Measurements from ENCODE around the gene DNAH2.
A peak's percentile ranks its signal among the peaks of the same experiment; 100 is the strongest.
"Not testable (repeated sequence)": the region's sequence is repeated elsewhere in the genome, so short reads cannot be mapped to it uniquely, and the experiment has no call there.

The DNAH2 gene

GRCh38 chr17:7767405-7768021, 50.0 kb downstream of the DNAH2 start:
- no peak for DNase-seq (ENCODE audit: low read depth, low spot score)
- no peak overlapping the region for H3K27ac ChIP-seq

GRCh38 chr17:7769854-7770253, 52.3 kb downstream of the DNAH2 start:
- peak; percentile 14 for DNase-seq (ENCODE audit: low read depth, low spot score)
- no peak overlapping the region for H3K27ac ChIP-seq

- DNase-seq (ENCODE audit: low read depth, low spot score) = no peak
- no peak overlapping the region for H3K27ac ChIP-seq
Measured at GRCh38 chr17:7774055-7774521, 56.5 kb downstream of the DNAH2 start.

GRCh38 chr17:7775051-7775450, 57.5 kb downstream of the DNAH2 start:
- no peak overlapping the region for H3K27ac ChIP-seq
- no peak for DNase-seq (ENCODE audit: low read depth, low spot score)

GRCh38 chr17:7777017-7777416, 59.5 kb downstream of the DNAH2 start:
- H3K27ac ChIP-seq = no peak overlapping the region
- DNase-seq (ENCODE audit: low read depth, low spot score) = no peak

GRCh38 chr17:7780736-7781135, 63.2 kb downstream of the DNAH2 start:
- no peak for DNase-seq (ENCODE audit: low read depth, low spot score)
- H3K27ac ChIP-seq = no peak overlapping the region

- DNase-seq (ENCODE audit: low read depth, low spot score) = no peak
- no peak overlapping the region for H3K27ac ChIP-seq
Measured at GRCh38 chr17:7781429-7781828, 63.9 kb downstream of the DNAH2 start.

GRCh38 chr17:7782240-7782639, 64.7 kb downstream of the DNAH2 start:
- no peak overlapping the region for H3K27ac ChIP-seq
- no peak for DNase-seq (ENCODE audit: low read depth, low spot score)

GRCh38 chr17:7786866-7787265, 69.3 kb downstream of the DNAH2 start:
- H3K27ac ChIP-seq = no peak overlapping the region
- DNase-seq (ENCODE audit: low read depth, low spot score) = no peak

GRCh38 chr17:7789131-7789530, 71.6 kb downstream of the DNAH2 start:
- DNase-seq (ENCODE audit: low read depth, low spot score) = no peak
- no peak overlapping the region for H3K27ac ChIP-seq

- no peak for DNase-seq (ENCODE audit: low read depth, low spot score)
- H3K27ac ChIP-seq = no peak overlapping the region
Measured at GRCh38 chr17:7790150-7790549, 72.6 kb downstream of the DNAH2 start.

- no peak for DNase-seq (ENCODE audit: low read depth, low spot score)
- no peak overlapping the region for H3K27ac ChIP-seq
Measured at GRCh38 chr17:7792611-7793010, 75.1 kb downstream of the DNAH2 start.

GRCh38 chr17:7794075-7794663, 76.6 kb downstream of the DNAH2 start:
- no peak overlapping the region for H3K27ac ChIP-seq
- no peak for DNase-seq (ENCODE audit: low read depth, low spot score)

- DNase-seq (ENCODE audit: low read depth, low spot score) = no peak
- H3K27ac ChIP-seq = no peak overlapping the region
Measured at GRCh38 chr17:7797976-7798375, 80.4 kb downstream of the DNAH2 start.

- no peak overlapping the region for H3K27ac ChIP-seq
- no peak for DNase-seq (ENCODE audit: low read depth, low spot score)
Measured at GRCh38 chr17:7798839-7799238, 81.3 kb downstream of the DNAH2 start.

- H3K27ac ChIP-seq = no peak overlapping the region
- DNase-seq (ENCODE audit: low read depth, low spot score) = no peak
Measured at GRCh38 chr17:7803981-7804380, 86.4 kb downstream of the DNAH2 start.

- DNase-seq (ENCODE audit: low read depth, low spot score) = no peak
Measured at GRCh38 chr17:7806587-7806986, 89.0 kb downstream of the DNAH2 start.

GRCh38 chr17:7807206-7807605, 89.7 kb downstream of the DNAH2 start:
- H3K27ac ChIP-seq = no peak overlapping the region
- no peak for DNase-seq (ENCODE audit: low read depth, low spot score)

More at GRCh38 chr17:7806587-7806986, 89.0 kb downstream of the DNAH2 start:
- H3K27ac ChIP-seq = no peak overlapping the region

GRCh38 chr17:7809086-7809790, 91.7 kb downstream of the DNAH2 start:
- peak overlapping the region; percentile 87 for H3K27ac ChIP-seq
- no peak for DNase-seq (ENCODE audit: low read depth, low spot score)

- DNase-seq (ENCODE audit: low read depth, low spot score) = not testable (repeated sequence)
Measured at GRCh38 chr17:7809791-7810343, 92.3 kb downstream of the DNAH2 start.

GRCh38 chr17:7811251-7811650, 93.7 kb downstream of the DNAH2 start:
- H3K27ac ChIP-seq = no peak overlapping the region
- DNase-seq (ENCODE audit: low read depth, low spot score) = no peak

More at GRCh38 chr17:7809791-7810343, 92.3 kb downstream of the DNAH2 start:
- peak overlapping the region; percentile 87 for H3K27ac ChIP-seq

Data from epithelial cell of prostate (primary cell).